AG04450 (cell line): Measurements from ENCODE around the gene SH3PXD2A. TPM values are rescaled to one million over a fixed set of nuclear protein-coding genes. Genes with fewer than 3 reads are reported as not detected.

Experiments
- CTCF ChIA-PET: fragments of 300-600, 350-600 bp; formaldehyde crosslinking; extraction: SDS; loops from one replicate; lab custom pipeline; 2022; ENCODE audit warnings: antibody characterized with exemption, inconsistent platforms; lab: Charles Lee
- POLR2A ChIA-PET: fragments of 350-600 bp; formaldehyde crosslinking; extraction: SDS; loops from one replicate; lab custom pipeline; 2021; ENCODE audit warnings: antibody characterized with exemption, inconsistent platforms; lab: Yijun Ruan, JAX
- DNase-seq: peaks from one replicate; pipeline ENCODE4 v3.0.0-alpha.2; 2011; ENCODE audit warnings: low read depth, low spot score
- H3K27ac ChIP-seq: one replicate; pipeline ENCODE4 v1.5.1; 2012; ENCODE audit warnings: low read depth, low read length, control low read depth
- H3K27me3 ChIP-seq: one replicate; pipeline ENCODE4 v1.6.0; 2012; ENCODE audit warnings: low read length; ENCODE audit not compliant: control insufficient read depth, insufficient read depth
- H3K4me3 ChIP-seq: 2 replicates; pipeline ENCODE4 v1.5.1; 2011; ENCODE audit warnings: mild to moderate bottlenecking, low read depth, low read length, control low read depth
- H3K9me3 ChIP-seq: 2 replicates; pipeline ENCODE4 v1.5.1; 2012; ENCODE audit warnings: low read length; ENCODE audit not compliant: control insufficient read depth, insufficient read depth
- CTCF ChIP-seq: IDR thresholded peaks from 2 replicates; pipeline ENCODE4 v1.5.1; 2011; ENCODE audit warnings: low read depth, low read length, control low read depth, inconsistent platforms
- polyA plus RNA-seq: library from polyadenylated mRNA; depleted of rRNA; stranded (reverse); fragments of >200 nt; gene quantifications from 2 replicates; pipeline ENCODE4 v1.2.3, GENCODE V29; 2011

The SH3PXD2A gene
- polyA plus RNA-seq, 1 experiment = 22.9 TPM

GRCh38 chr10:103578782-103579382 lies 276.5 kb downstream of the SH3PXD2A start:
- ChIA-PET CTCF (interaction anchor here (2.2 kb wide), 1 partner anchor 107 kb away, joined by 7 read pairs; no protein-coding TSS in a partner anchor), POLR2A (no interaction called here)
- DNase-seq = no peak
- H3K4me3 ChIP-seq = no peak overlapping the region
- TF ChIP-seq CTCF = no peak
- H3K9me3 ChIP-seq = no peaks in the 10 kb centered on the region
- peaks cover 61% of the 10 kb centered on the region for H3K27me3 ChIP-seq
- no peak overlapping the region for H3K27ac ChIP-seq

GRCh38 chr10:103576862-103577261 lies 278.5 kb downstream of the SH3PXD2A start:
- Histone ChIP-seq H3K9me3 (no peaks in the 10 kb centered on the region), H3K27me3 (peaks cover 67% of the 10 kb centered on the region), H3K4me3 (no peak overlapping the region), H3K27ac (no peak overlapping the region)
- ChIA-PET CTCF (interaction anchor here (1.8 to 2.2 kb wide), 2 partner anchors 12 to 109 kb away, joined by 7 to 10 read pairs; no protein-coding TSS in a partner anchor), POLR2A (interaction anchor here (0.6 kb wide), 1 partner anchor 62 kb away, joined by 17 read pairs; no protein-coding TSS in a partner anchor)
- DNase-seq = no peak
- no peak for TF ChIP-seq CTCF

DNA sequence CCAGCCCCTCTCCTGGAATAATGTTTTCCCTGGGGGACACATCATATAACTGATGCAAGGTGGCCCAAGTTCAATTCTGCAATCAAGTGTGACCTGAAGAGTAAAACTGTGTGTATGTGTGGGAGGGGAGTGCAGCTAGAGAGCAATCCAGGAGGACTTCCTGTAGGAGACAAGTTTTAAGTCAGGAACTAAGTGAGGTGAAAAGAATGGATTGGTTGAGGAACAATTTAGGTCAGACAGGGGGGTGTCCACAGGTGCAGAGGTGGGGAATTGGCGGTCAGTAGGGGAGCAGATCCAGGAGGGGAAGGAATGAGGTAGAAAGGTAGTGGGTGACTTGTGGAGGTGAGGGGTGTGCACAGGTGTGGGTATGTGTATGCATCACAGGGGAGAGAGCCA lies 279.3 kb downstream of the SH3PXD2A start:
- no peak overlapping the region for H3K27ac ChIP-seq
- peaks cover 69% of the 10 kb centered on the region for H3K27me3 ChIP-seq
- TF ChIP-seq CTCF = no peak
- POLR2A ChIA-PET = no interaction called here
- no peak overlapping the region for H3K4me3 ChIP-seq
- CTCF ChIA-PET = interaction anchor here (1.8 kb wide), 1 partner anchor 11 kb away, joined by 10 read pairs; no protein-coding TSS in a partner anchor
- no peak for DNase-seq
- H3K9me3 ChIP-seq = no peaks in the 10 kb centered on the region; the same call in 1 of the 2 replicates

GRCh38 chr10:103575416-103576075 lies 279.8 kb downstream of the SH3PXD2A start:
- Histone ChIP-seq H3K27ac (no peak overlapping the region), H3K9me3 (no peaks in the 10 kb centered on the region; the same call in 1 of the 2 replicates), H3K4me3 (no peak overlapping the region), H3K27me3 (peaks cover 64% of the 10 kb centered on the region)
- ChIA-PET POLR2A (no interaction called here), CTCF (interaction anchor here (0.7 to 1.8 kb wide), 2 partner anchors 11 to 17 kb away, joined by 3 to 10 read pairs; no protein-coding TSS in a partner anchor)
- DNase-seq = no peak
- no peak for TF ChIP-seq CTCF
